ENCODE measurements around the gene ADK.
A peak's percentile ranks its signal among the peaks of the same experiment; 100 is the strongest.

ADK gene

DNA sequence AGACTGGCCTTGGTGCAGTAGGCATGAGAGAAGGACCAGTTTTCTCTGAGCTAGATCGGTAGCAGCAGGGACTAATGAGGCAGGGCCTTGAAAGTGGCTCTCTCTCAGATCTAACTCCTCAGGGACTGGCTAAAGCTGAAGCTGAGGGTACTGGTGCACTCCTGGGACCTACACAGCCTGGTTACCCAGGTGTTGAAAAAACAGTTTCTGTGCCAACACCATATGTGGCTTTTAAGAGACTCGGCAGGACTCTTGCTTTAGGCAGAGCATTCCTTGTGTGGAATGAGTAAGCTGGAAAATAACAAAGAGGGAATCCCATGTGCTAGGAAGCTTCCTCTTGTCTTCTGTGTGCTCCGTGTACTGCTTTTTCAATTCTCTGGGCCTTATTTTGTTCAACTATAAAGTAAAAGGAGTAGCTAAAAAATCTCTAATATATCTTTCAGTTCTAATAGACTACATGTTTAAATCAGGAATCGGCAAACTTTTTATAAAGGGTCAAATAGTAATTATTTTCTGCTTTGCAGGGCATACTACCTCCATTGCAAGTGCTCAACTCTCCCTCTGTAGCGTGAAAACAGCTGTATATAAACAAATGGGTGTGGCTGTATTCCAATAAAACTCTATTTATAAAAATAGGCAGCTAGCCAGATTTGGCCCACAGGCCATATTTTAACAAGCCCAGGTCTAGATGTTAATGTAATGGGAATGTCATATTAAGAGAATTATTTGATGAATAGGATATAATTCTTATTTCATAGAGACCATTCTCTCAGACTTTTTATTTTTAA, 489.3 kb downstream of the ADK start:
- DNase-seq (ENCODE audit: insufficient read length, low spot score): no peak
- no peak for TF ChIP-seq CTCF (IDR thresholded peaks at IDR 0.05; ENCODE audit: insufficient read depth, missing control alignments)
- FAIRE-seq: no peak

GRCh38 chr10:74641659-74642058, 490.6 kb downstream of the ADK start:
- no peak for FAIRE-seq
- no peak for DNase-seq (ENCODE audit: insufficient read length, low spot score)
- TF ChIP-seq CTCF (IDR thresholded peaks at IDR 0.05; ENCODE audit: insufficient read depth, missing control alignments): no peak

DNA sequence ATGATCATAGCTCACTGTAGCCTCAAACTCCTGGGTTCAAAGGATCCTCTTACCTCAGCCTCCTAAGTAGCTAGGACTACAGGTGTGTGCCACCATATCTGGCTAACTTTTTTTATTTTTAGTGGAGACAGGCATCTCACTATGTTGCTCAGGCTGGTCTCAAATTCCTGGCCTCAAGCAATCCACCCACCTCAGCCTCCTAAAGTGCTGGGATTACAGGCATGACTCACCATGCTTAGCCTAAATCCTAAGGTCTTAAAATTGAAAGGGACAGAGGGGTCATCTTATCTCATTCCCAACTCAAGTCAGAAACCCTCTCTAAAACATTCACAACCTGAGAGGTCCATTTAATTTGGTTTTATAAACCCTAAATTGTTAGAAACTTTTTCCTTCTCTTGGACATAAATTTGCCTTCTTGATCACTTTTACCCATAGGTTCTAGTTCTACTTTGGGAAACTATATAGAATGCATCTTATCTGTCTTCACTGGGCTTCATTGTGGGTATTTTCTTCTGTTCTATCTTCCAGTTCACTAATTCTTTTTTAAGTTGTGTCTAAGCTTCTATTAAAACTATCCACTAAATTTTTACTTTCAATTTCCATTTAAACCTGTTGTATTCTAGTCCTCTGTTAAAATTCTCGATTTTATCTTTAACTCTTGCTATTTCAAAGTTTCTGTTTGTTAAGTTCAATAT, 492.0 kb downstream of the ADK start:
- no peak for DNase-seq (ENCODE audit: insufficient read length, low spot score)
- no peak for FAIRE-seq
- no peak for TF ChIP-seq CTCF (IDR thresholded peaks at IDR 0.05; ENCODE audit: insufficient read depth, missing control alignments)

DNA sequence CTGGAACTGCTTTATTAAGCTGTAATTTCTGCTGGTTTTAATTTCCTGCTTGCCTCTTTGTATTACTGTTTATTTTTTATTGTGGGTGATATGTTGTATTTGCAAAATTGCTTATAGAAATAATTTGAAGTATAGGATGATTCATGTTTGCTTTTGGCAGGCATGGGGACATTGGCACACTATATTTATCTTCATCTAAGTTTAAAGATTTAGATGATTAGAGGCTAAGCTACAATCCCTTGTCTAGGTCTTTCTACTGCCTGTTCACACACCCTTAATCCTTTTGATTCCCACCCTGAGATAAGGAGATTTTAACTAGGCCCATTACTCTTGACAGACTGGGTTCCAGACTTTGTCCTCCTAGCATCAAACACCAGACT, 492.6 kb downstream of the ADK start:
- FAIRE-seq: peak; percentile 94
- TF ChIP-seq CTCF (IDR thresholded peaks at IDR 0.05; ENCODE audit: insufficient read depth, missing control alignments): no peak
- no peak for DNase-seq (ENCODE audit: insufficient read length, low spot score)

DNA sequence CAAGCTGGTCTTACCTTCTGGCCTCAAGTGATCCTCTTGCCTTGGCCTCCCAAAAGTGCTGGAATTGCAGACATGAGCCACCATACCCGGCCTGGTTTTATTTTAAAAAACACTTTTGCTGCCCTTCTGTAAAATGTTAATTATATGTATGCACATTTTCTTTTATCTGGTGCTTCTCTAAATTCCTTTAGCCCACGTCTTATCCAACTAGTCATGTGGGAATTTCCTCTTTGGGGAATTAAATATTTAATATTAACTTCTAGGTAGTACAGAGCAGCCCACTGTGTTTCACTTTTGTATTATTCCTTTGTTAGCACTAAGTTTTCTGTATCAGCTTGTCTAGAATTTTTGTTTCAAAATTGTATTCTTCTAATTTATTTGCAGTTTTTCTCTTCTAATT, 493.7 kb downstream of the ADK start:
- FAIRE-seq (no peak), DNase-seq (ENCODE audit: insufficient read length, low spot score) (no peak)
- TF ChIP-seq CTCF (IDR thresholded peaks at IDR 0.05; ENCODE audit: insufficient read depth, missing control alignments): no peak

DNA sequence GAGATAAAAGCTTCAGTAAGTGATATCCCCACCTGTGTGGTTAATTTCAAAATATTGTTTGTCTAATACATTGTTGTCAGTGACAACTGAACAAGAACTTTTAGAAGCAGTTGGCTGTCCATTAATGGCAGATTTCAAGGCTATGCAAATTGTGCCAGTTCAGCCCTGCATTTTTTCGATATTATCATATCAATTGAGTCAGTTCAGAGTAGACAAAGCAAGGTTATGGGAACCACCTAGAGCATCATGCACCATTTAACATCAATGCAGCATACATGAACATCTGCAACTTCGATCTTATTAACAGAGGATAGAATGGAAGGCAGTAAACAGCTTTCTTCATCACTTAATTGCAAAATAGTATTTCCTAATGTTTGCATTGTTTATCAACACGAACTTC, 494.7 kb downstream of the ADK start:
- FAIRE-seq (no peak), DNase-seq (ENCODE audit: insufficient read length, low spot score) (no peak)
- no peak for TF ChIP-seq CTCF (IDR thresholded peaks at IDR 0.05; ENCODE audit: insufficient read depth, missing control alignments)

- no peak for FAIRE-seq
- TF ChIP-seq CTCF (IDR thresholded peaks at IDR 0.05; ENCODE audit: insufficient read depth, missing control alignments): no peak
Measured at GRCh38 chr10:74650613-74651012, 499.6 kb downstream of the ADK start.

More at GRCh38 chr10:74650613-74651012, 499.6 kb downstream of the ADK start:
- DNase-seq (ENCODE audit: insufficient read length, low spot score): no peak
